Left ventricle myocardium inferior (tissue), 1 donor: ENCODE measurements around the gene INKA1. TPM values are rescaled to one million over a fixed set of nuclear protein-coding genes. Genes with fewer than 3 reads are reported as not detected.
A peak's percentile ranks its signal among the peaks of the same experiment; 100 is the strongest.

ENCODE experiments used
- DNase-seq: peaks from one replicate; pipeline ENCODE4 v3.0.0-alpha.2; 2020
- H3K27ac ChIP-seq: fragments of 200-600 bp; replicated peaks from 2 replicates; pipeline ENCODE4 v1.8.0; 2021
- H3K27me3 ChIP-seq: fragments of 200-600 bp; 2 replicates; pipeline ENCODE4 v1.8.0; 2021; ENCODE audit warnings: low read depth
- H3K36me3 ChIP-seq: fragments of 200-600 bp; 2 replicates; pipeline ENCODE4 v1.8.0; 2021
- H3K4me1 ChIP-seq: fragments of 200-600 bp; 2 replicates; pipeline ENCODE4 v1.8.0; 2021
- H3K4me3 ChIP-seq: fragments of 200-600 bp; 2 replicates; pipeline ENCODE4 v1.8.0; 2021; ENCODE audit warnings: mild to moderate bottlenecking, moderate library complexity
- H3K9me3 ChIP-seq: fragments of 200-600 bp; replicated peaks from 2 replicates; pipeline ENCODE4 v1.8.0; 2021
- intact Hi-C: fragments of 100-400 bp; cut with micrococcal nuclease; formaldehyde crosslinking; loops from one replicate; pipeline ENCODE4 v1.11.0; 2022
- total RNA-seq: library from RNA; stranded (reverse); fragmentation: NEBNext Ultra II Directional; extraction: Animal tissue kit (Norgen Biotek cat#: 25700); gene quantifications from one replicate; pipeline ENCODE4 v1.2.1, GENCODE V29; 2021
- TF ChIP-seq, protein P1 (sequence below): fragments of 200-600 bp; IDR thresholded peaks from 2 replicates; pipeline ENCODE4 v1.8.0; 2021; ENCODE audit warnings: antibody characterized with exemption, mild to moderate bottlenecking, borderline replicate concordance
- donor health status: DM: no; HTN: yes; CAD: no; lungs with severe emphysema.

The INKA1 gene
- total RNA-seq, 1 donor from 2014 or later = 2.3 TPM

DNA sequence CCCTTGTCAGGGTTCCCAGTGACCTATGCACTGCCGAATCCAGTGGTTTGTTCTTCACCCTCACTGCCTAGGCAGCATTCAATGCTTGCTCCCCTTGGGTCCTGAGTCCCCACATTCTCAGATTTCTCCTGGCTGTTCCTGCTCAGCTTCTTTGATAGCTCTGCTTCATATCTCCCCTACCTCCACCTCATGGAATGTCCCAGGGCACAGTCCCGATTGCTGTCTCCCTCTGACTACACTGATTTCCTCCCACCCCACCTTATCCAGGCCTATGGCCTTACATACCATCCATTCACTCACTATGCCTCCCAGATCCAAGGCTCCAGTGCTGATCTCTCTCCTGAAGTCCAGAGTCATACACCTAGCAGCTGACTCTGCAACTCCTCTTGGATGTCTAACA lies 1.9 kb upstream of the INKA1 start:
- H3K27me3 ChIP-seq = no peaks in the 10 kb centered on the region
- H3K36me3 ChIP-seq = no peaks in the 10 kb centered on the region
- H3K4me1 ChIP-seq = peaks cover 38% of the 10 kb centered on the region
- intact Hi-C loops = loop anchor here (5.0 kb wide), 1 partner anchor 41 kb away; no protein-coding TSS in a partner anchor
- no peaks in the 10 kb centered on the region for H3K9me3 ChIP-seq
- DNase-seq = no peak
- TF ChIP-seq, protein P1, sequence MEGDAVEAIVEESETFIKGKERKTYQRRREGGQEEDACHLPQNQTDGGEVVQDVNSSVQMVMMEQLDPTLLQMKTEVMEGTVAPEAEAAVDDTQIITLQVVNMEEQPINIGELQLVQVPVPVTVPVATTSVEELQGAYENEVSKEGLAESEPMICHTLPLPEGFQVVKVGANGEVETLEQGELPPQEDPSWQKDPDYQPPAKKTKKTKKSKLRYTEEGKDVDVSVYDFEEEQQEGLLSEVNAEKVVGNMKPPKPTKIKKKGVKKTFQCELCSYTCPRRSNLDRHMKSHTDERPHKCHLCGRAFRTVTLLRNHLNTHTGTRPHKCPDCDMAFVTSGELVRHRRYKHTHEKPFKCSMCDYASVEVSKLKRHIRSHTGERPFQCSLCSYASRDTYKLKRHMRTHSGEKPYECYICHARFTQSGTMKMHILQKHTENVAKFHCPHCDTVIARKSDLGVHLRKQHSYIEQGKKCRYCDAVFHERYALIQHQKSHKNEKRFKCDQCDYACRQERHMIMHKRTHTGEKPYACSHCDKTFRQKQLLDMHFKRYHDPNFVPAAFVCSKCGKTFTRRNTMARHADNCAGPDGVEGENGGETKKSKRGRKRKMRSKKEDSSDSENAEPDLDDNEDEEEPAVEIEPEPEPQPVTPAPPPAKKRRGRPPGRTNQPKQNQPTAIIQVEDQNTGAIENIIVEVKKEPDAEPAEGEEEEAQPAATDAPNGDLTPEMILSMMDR = no peak
- no peak overlapping the region for H3K4me3 ChIP-seq
- no peak overlapping the region for H3K27ac ChIP-seq

DNA sequence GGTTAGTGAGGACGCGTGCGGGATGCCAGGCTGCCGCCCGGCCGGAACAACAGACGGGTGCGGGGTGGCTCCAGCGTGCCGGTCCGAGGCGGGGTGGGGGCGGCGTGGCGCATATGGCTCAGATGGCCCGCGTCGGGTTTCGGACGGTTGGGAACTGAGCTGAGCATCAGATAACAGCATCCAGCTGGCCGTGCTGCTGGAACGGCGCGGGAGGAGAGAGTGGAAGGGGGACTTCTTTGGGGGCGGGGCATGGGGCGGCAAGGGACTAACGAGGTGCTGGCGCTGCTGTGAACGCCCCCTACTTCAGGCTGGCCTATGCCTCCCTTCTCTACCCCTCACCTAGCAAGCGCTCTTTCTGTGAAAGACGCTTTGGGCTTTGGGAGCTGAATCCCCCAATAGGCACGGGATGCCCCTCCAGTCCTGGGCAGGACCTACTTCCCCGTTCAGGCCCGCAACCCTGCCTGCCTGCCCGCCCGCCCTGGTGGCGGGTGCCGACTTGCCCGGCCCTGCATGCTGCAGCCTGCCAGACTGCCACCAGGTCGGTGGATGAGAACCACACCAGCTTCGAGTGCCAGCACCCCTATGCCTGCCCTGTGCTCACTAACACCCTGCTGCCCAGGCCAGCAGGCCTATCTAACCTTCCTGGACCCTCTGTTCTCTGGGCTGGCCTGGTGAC lies 542 bp downstream of the INKA1 start:
- TF ChIP-seq, protein P1 = peak; percentile 10
- Histone ChIP-seq H3K27me3 (no peaks in the 10 kb centered on the region), H3K4me3 (peak overlapping the region; percentile 91), H3K27ac (peak overlapping the region; percentile 99), H3K9me3 (no peaks in the 10 kb centered on the region), H3K36me3 (no peaks in the 10 kb centered on the region), H3K4me1 (peaks cover 62% of the 10 kb centered on the region)
- intact Hi-C loops = loop anchor here (5.0 kb wide), 1 partner anchor 39 kb away; no protein-coding TSS in a partner anchor
- DNase-seq = no peak

DNA sequence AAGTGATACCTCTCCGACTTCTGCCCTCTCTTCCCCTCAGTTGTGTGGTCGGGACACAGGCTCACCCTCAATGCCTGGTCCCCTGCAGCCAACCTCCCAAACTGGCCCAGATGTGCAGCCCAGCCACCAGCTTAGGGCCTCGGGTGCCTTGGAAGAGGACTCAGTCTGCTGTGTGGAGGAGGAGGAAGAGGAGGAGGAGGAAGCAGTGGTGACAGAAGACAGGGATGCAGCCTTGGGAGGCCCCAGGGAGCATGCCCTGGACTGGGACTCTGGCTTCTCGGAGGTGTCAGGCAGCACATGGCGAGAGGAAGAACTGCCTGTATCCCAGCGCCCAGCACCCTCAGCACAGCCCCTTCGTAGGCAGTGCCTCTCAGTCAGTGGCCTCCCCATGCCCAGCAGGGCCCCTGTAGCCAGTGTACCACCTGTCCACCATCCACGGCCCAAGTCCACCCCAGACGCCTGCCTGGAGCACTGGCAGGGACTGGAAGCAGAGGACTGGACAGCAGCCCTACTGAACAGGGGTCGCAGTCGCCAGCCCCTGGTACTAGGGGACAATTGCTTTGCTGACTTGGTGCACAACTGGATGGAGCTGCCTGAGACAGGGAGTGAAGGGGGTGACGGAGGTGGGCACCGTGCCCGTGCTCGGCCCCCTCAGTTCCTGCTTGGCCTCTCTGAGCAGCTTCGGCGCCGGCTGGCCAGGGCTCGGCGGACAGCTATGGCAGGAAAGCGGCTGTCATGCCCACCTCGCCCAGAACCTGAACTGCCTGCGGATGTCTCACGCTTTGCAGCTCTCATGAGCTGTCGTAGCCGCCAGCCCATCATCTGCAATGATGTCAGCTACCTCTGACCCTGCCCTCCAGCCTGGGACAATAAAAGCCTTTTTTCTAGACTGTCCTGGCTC lies 1.3 kb downstream of the INKA1 start:
- peak overlapping the region; percentile 91 for H3K4me3 ChIP-seq
- no peaks in the 10 kb centered on the region for H3K9me3 ChIP-seq
- DNase-seq = peak; percentile 25
- H3K27me3 ChIP-seq = no peaks in the 10 kb centered on the region
- TF ChIP-seq, protein P1 = no peak
- peaks cover 6% of the 10 kb centered on the region for H3K36me3 ChIP-seq
- H3K4me1 ChIP-seq = peaks cover 62% of the 10 kb centered on the region
- peak overlapping the region; percentile 99 for H3K27ac ChIP-seq
- intact Hi-C loops = loop anchor here (5.0 kb wide), 1 partner anchor 38 kb away; no protein-coding TSS in a partner anchor

DNA sequence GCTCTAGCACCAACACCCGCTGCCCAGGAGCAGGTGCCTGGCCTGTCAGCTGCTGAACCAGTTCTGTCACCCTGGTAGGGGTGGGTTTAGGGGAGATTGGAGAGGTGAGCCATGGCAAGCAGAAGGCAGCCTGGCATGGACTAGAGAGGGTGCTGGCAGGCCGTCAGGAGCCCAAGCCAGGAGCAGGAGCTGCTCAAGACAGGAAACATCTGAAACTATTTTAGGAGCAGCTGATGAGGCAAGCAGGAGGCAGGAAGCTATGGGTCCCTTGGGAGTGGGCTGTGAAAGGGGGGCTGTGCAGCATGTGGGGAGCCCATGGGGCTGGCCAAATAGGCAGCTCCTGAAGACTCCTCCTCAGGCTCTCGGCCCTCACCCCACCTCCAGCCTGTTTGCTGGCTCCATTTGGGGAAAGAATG lies 2.3 kb downstream of the INKA1 start:
- TF ChIP-seq, protein P1 = no peak
- Histone ChIP-seq H3K4me1 (peaks cover 62% of the 10 kb centered on the region), H3K9me3 (no peaks in the 10 kb centered on the region), H3K36me3 (peaks cover 13% of the 10 kb centered on the region), H3K27ac (peak overlapping the region; percentile 99), H3K4me3 (peak overlapping the region; percentile 91), H3K27me3 (no peaks in the 10 kb centered on the region)
- intact Hi-C loops = no loop called here
- peak; percentile 88 for DNase-seq

DNA sequence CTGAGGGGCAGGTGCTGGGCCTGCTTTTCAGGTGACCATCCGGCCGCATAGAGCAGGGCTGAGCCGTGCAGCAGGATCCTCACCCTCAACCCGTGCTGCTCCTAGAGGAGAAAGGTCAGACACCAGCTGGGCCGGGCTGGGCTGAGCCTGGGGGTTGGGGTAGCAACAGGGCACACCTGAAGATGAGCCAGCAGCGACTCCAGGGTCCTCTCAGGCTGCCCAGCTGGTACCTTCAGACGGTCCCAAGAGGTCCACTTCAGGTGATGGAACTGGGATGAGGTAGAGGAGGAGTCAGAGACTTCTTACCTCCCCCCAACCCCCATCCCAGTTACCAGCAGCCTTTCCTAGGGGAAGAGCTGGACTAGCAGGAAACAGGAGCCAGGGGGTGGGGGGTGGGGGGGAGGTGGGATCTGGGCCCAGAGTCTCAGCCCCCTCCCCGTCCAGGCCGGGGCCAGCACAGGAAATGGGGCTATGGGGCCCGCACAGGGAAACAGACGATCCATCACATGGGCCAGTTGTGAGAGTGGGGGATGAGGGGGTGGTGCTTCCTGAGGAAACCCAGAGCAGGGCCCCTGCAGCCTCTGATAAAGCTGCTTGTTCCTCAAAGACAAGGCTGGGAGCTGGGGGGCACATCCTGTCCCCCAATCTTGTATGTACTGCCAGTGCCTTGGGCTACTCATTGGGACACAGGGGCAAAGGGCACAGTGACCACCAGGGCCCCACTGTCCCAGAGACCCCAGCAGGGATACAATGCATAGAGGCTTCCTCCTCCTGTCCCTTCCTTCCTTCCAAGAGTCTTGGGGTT lies 3.0 kb downstream of the INKA1 start:
- H3K9me3 ChIP-seq = no peaks in the 10 kb centered on the region
- H3K27me3 ChIP-seq = no peaks in the 10 kb centered on the region
- peak overlapping the region; percentile 99 for H3K27ac ChIP-seq
- peaks cover 21% of the 10 kb centered on the region for H3K36me3 ChIP-seq
- intact Hi-C loops = no loop called here
- peak; percentile 45 for DNase-seq
- H3K4me3 ChIP-seq = peak overlapping the region; percentile 91
- peaks cover 63% of the 10 kb centered on the region for H3K4me1 ChIP-seq
- TF ChIP-seq, protein P1 = no peak
